HFF-Myc (cell line): ENCODE measurements around the gene ATG101.

Experiments
- DNase-seq: peaks from one replicate; pipeline ENCODE4 v3.0.0-alpha.2; 2011; ENCODE audit warnings: low read depth; ENCODE audit errors: extremely low read depth
- H3K4me3 ChIP-seq: replicated peaks from 2 replicates; pipeline ENCODE4 v1.5.1; 2011; ENCODE audit warnings: low read depth, mild to moderate bottlenecking, control low read depth, low read length
- CTCF ChIP-seq: IDR thresholded peaks from 2 replicates; pipeline ENCODE4 v1.5.1; 2012; ENCODE audit warnings: mild to moderate bottlenecking, low read depth, low read length, control low read depth; ENCODE audit errors: missing control alignments

Gene ATG101

GRCh38 chr12:52024845-52025230 is 44.9 kb upstream of the ATG101 start:
- no peak for TF ChIP-seq CTCF
- no peak for DNase-seq
- no peak overlapping the region for H3K4me3 ChIP-seq

GRCh38 chr12:52026263-52026662 is 43.5 kb upstream of the ATG101 start:
- H3K4me3 ChIP-seq: no peak overlapping the region
- no peak for TF ChIP-seq CTCF
- DNase-seq: no peak

GRCh38 chr12:52027085-52027843 is 42.5 kb upstream of the ATG101 start:
- no peak for TF ChIP-seq CTCF
- H3K4me3 ChIP-seq: no peak overlapping the region
- DNase-seq: no peak

DNA sequence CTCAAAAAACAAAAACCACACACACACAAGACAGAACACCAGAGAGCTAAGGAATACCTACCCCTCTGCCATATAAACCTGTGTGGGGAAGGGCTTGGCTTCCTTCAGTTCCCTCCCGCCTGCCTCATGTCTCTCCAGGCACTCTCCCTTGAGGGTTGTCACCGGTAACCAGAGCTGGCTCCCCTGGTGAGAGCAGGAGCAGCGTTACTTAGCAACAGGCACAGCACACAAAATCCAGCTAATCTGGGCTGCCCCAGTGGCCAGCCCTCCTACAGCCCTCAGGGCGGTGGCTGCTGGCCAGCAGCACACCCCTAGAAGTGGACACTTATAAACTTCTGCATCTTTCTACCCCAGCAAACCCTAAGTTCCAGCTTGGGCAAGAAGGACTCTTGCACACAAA is 40.1 kb upstream of the ATG101 start:
- H3K4me3 ChIP-seq: no peak overlapping the region
- no peak for TF ChIP-seq CTCF
- no peak for DNase-seq

DNA sequence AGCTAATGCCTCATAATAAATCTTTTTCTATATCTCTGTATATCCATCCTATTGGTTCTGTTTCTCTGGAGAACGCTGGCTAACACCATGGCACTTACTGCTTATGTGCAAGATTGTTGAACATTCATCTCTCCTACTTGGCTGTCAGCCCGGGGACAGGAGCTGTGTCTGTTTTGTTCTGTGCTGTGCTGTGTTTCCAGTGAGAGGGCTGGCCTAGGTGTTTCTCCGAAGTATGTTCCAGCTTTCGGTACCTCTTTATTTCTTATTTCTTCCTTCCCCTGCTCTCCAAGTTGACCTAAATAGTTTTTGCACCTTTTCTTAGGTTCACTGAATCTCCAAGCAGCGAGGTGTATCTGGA is 37.4 kb upstream of the ATG101 start:
- no peak for DNase-seq
- TF ChIP-seq CTCF: no peak

GRCh38 chr12:52032804-52033445 is 36.9 kb upstream of the ATG101 start:
- peak overlapping the region; percentile 24 for H3K4me3 ChIP-seq
- DNase-seq: peak; percentile 83
- no peak for TF ChIP-seq CTCF

More for the DNA sequence above, 37.4 kb upstream of the ATG101 start:
- H3K4me3 ChIP-seq: peak overlapping the region; percentile 24
